Measurements from ENCODE around the gene TAS1R1.

DNA sequence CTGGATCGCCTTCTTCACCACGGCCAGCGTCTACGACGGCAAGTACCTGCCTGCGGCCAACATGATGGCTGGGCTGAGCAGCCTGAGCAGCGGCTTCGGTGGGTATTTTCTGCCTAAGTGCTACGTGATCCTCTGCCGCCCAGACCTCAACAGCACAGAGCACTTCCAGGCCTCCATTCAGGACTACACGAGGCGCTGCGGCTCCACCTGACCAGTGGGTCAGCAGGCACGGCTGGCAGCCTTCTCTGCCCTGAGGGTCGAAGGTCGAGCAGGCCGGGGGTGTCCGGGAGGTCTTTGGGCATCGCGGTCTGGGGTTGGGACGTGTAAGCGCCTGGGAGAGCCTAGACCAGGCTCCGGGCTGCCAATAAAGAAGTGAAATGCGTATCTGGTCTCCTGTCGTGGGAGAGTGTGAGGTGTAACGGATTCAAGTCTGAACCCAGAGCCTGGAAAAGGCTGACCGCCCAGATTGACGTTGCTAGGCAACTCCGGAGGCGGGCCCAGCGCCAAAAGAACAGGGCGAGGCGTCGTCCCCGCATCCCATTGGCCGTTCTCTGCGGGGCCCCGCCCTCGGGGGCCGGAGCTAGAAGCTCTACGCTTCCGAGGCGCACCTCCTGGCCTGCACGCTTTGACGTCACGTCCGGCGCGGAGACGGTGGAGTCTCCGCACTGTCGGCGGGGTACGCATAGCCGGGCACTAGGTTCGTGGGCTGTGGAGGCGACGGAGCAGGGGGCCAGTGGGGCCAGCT lies 24.4 kb downstream of the TAS1R1 start, which contains the start of gene ZBTB48:
- peak; percentile 66 to 95 for TF ChIP-seq POLR2A (IDR thresholded peaks at IDR 0.05)
- TF ChIP-seq, protein P1, sequence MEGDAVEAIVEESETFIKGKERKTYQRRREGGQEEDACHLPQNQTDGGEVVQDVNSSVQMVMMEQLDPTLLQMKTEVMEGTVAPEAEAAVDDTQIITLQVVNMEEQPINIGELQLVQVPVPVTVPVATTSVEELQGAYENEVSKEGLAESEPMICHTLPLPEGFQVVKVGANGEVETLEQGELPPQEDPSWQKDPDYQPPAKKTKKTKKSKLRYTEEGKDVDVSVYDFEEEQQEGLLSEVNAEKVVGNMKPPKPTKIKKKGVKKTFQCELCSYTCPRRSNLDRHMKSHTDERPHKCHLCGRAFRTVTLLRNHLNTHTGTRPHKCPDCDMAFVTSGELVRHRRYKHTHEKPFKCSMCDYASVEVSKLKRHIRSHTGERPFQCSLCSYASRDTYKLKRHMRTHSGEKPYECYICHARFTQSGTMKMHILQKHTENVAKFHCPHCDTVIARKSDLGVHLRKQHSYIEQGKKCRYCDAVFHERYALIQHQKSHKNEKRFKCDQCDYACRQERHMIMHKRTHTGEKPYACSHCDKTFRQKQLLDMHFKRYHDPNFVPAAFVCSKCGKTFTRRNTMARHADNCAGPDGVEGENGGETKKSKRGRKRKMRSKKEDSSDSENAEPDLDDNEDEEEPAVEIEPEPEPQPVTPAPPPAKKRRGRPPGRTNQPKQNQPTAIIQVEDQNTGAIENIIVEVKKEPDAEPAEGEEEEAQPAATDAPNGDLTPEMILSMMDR (IDR thresholded peaks at IDR 0.05) = no peak
